Endothelial cell (in vitro differentiated cells): ENCODE measurements around the gene GOSR1. TPM values are rescaled to one million over a fixed set of nuclear protein-coding genes. Genes with fewer than 3 reads are reported as not detected.
"Not testable (repeated sequence)": the region's sequence is repeated elsewhere in the genome, so short reads cannot be mapped to it uniquely, and the experiment has no call there.

Source experiments
- DNase-seq: peaks from one replicate; pipeline ENCODE4 v3.0.0; 2021; ENCODE audit warnings: low spot score
- H3K27ac Mint-ChIP-seq: one replicate; pipeline ENCODE4 v1.8.0; 2021; ENCODE audit warnings: mixed read lengths, inconsistent platforms; ENCODE audit not compliant: unreplicated experiment
- H3K27me3 Mint-ChIP-seq: one replicate; pipeline ENCODE4 v1.8.0; 2021; ENCODE audit warnings: mild to moderate bottlenecking, moderate library complexity, mixed read lengths, inconsistent platforms; ENCODE audit not compliant: unreplicated experiment
- H3K36me3 Mint-ChIP-seq: one replicate; pipeline ENCODE4 v1.8.0; 2021; ENCODE audit warnings: mild to moderate bottlenecking, low read depth, mixed read lengths, inconsistent platforms; ENCODE audit not compliant: unreplicated experiment
- H3K4me1 Mint-ChIP-seq: one replicate; pipeline ENCODE4 v1.8.0; 2021; ENCODE audit warnings: mild to moderate bottlenecking, mixed read lengths, inconsistent platforms; ENCODE audit not compliant: unreplicated experiment
- H3K4me3 Mint-ChIP-seq: one replicate; pipeline ENCODE4 v1.8.0; 2021; ENCODE audit warnings: mild to moderate bottlenecking, mixed read lengths, inconsistent platforms; ENCODE audit not compliant: unreplicated experiment
- H3K9me3 Mint-ChIP-seq: one replicate; pipeline ENCODE4 v1.8.0; 2021; ENCODE audit warnings: mixed read lengths, inconsistent platforms; ENCODE audit not compliant: unreplicated experiment
- CTCF ChIP-seq: fragments of 200-600 bp; sonication (generic); IDR thresholded peaks from one replicate; pipeline ENCODE4 v1.5.0; 2021; ENCODE audit warnings: antibody characterized with exemption; ENCODE audit not compliant: unreplicated experiment
- total RNA-seq: library from RNA; stranded (reverse); fragmentation: NEBNext Ultra II Directional; extraction: Animal tissue kit (Norgen Biotek cat#: 25700); gene quantifications from one replicate; pipeline ENCODE4 v1.2.1, GENCODE V29; 2021; ENCODE audit not compliant: unreplicated experiment

The GOSR1 gene
- total RNA-seq, 1 donor from 2014 or later, result 47.5 TPM

GRCh38 chr17:30458371-30458770 is 18.8 kb upstream of the GOSR1 start:
- TF ChIP-seq CTCF, result no peak
- H3K4me1 Mint-ChIP-seq, result peaks cover 3% of the 10 kb centered on the region
- H3K36me3 Mint-ChIP-seq, result peaks cover 50% of the 10 kb centered on the region
- no peaks in the 10 kb centered on the region for H3K9me3 Mint-ChIP-seq
- H3K4me3 Mint-ChIP-seq, result no peak overlapping the region
- DNase-seq, result no peak
- peaks cover 1% of the 10 kb centered on the region for H3K27me3 Mint-ChIP-seq
- no peak overlapping the region for H3K27ac Mint-ChIP-seq

GRCh38 chr17:30458797-30459413 is 18.3 kb upstream of the GOSR1 start:
- not testable (repeated sequence) for H3K9me3 Mint-ChIP-seq, DNase-seq, H3K4me1 Mint-ChIP-seq, H3K27me3 Mint-ChIP-seq, H3K4me3 Mint-ChIP-seq, H3K27ac Mint-ChIP-seq
- peaks cover 50% of the 10 kb centered on the region for H3K36me3 Mint-ChIP-seq

- no peak overlapping the region for H3K4me3 Mint-ChIP-seq
- no peak for TF ChIP-seq CTCF
- H3K9me3 Mint-ChIP-seq, result no peaks in the 10 kb centered on the region
- no peaks in the 10 kb centered on the region for H3K27me3 Mint-ChIP-seq
- no peak overlapping the region for H3K27ac Mint-ChIP-seq
- H3K36me3 Mint-ChIP-seq, result peaks cover 16% of the 10 kb centered on the region
- H3K4me1 Mint-ChIP-seq, result no peaks in the 10 kb centered on the region
- no peak for DNase-seq
Measured at GRCh38 chr17:30468465-30468864, 8.7 kb upstream of the GOSR1 start.

- H3K36me3 Mint-ChIP-seq, result peaks cover 7% of the 10 kb centered on the region
- no peak for TF ChIP-seq CTCF
- H3K27me3 Mint-ChIP-seq, result peaks cover 7% of the 10 kb centered on the region
- no peak overlapping the region for H3K4me3 Mint-ChIP-seq
- H3K9me3 Mint-ChIP-seq, result no peaks in the 10 kb centered on the region
- peaks cover 8% of the 10 kb centered on the region for H3K4me1 Mint-ChIP-seq
- no peak overlapping the region for H3K27ac Mint-ChIP-seq
- no peak for DNase-seq
Measured at GRCh38 chr17:30472238-30472890, 4.8 kb upstream of the GOSR1 start.

- no peaks in the 10 kb centered on the region for H3K9me3 Mint-ChIP-seq
- peaks cover 7% of the 10 kb centered on the region for H3K27me3 Mint-ChIP-seq
- TF ChIP-seq CTCF, result no peak
- peaks cover 10% of the 10 kb centered on the region for H3K36me3 Mint-ChIP-seq
- H3K4me1 Mint-ChIP-seq, result peaks cover 16% of the 10 kb centered on the region
- no peak for DNase-seq
- H3K4me3 Mint-ChIP-seq, result no peak overlapping the region
- no peak overlapping the region for H3K27ac Mint-ChIP-seq
Measured at GRCh38 chr17:30475206-30475605, 2.0 kb upstream of the GOSR1 start.
